PC-3 (cell line): ENCODE data around the gene ABL2.

Experiments
- EZH2 ChIP-seq: fragments of 300-600 bp; sonication (generic); IDR thresholded peaks from one replicate; pipeline ENCODE4 v1.6.1; 2017; ENCODE audit warnings: antibody characterized with exemption, mild to moderate bottlenecking, low read length; ENCODE audit not compliant: unreplicated experiment
- EZH2phosphoT487 ChIP-seq: fragments of 300-600 bp; sonication (generic); IDR thresholded peaks from 2 replicates; pipeline ENCODE4 v1.6.1; 2018; ENCODE audit warnings: mild to moderate bottlenecking, antibody characterized with exemption, low read length, borderline replicate concordance
- TF ChIP-seq, protein P1 (sequence below): fragments of 300-600 bp; sonication (generic); conservative IDR thresholded peaks from 2 replicates; pipeline ENCODE4 v1.5.1; 2017; ENCODE audit warnings: antibody characterized with exemption, low read depth, mild to moderate bottlenecking, low read length

DNA sequence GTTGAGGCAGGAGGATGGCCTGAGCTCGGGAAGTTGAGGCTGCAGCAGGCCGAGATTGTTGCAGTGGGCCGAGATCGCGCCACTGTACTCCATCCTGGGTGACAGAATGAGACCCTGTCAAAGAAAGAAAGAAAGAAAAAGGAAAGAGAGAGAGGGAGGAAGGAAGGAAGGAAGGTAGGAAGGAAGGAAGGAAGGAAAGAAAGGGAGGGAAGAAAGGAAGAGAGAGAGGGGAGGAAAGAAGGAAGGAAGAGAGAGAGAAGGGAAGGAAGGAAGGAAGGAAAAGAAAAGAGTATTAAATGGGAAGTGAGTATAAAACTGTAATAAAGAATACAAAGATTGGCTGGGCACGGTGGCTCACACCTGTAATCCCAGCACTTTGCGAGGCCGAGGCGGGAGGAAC is 18.4 kb upstream of the ABL2 start:
- TF ChIP-seq, protein P1, sequence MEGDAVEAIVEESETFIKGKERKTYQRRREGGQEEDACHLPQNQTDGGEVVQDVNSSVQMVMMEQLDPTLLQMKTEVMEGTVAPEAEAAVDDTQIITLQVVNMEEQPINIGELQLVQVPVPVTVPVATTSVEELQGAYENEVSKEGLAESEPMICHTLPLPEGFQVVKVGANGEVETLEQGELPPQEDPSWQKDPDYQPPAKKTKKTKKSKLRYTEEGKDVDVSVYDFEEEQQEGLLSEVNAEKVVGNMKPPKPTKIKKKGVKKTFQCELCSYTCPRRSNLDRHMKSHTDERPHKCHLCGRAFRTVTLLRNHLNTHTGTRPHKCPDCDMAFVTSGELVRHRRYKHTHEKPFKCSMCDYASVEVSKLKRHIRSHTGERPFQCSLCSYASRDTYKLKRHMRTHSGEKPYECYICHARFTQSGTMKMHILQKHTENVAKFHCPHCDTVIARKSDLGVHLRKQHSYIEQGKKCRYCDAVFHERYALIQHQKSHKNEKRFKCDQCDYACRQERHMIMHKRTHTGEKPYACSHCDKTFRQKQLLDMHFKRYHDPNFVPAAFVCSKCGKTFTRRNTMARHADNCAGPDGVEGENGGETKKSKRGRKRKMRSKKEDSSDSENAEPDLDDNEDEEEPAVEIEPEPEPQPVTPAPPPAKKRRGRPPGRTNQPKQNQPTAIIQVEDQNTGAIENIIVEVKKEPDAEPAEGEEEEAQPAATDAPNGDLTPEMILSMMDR, result no peak
- no peak for TF ChIP-seq EZH2
- no peak for TF ChIP-seq EZH2phosphoT487
